HPDE6-E6E7 (cell line): ENCODE measurements around the gene PARS2.

Source experiments
- DNase-seq: peaks from one replicate; pipeline ENCODE4 v3.0.0; 2011; ENCODE audit warnings: missing footprints; ENCODE audit errors: extremely low spot score

PARS2 gene

GRCh38 chr1:54774820-54775498, 10.6 kb upstream of the PARS2 start:
- DNase-seq: no peak

- DNase-seq: no peak
These were observed 8.6 kb upstream of the PARS2 start for GRCh38 chr1:54772951-54773350.

- no peak for DNase-seq
These were observed 3.8 kb upstream of the PARS2 start for GRCh38 chr1:54768093-54768492.

- DNase-seq: no peak
These were observed 3.2 kb upstream of the PARS2 start for GRCh38 chr1:54767526-54767925.

GRCh38 chr1:54766726-54767125, 2.4 kb upstream of the PARS2 start:
- no peak for DNase-seq

GRCh38 chr1:54764922-54765561, 719 bp upstream of the PARS2 start:
- DNase-seq: no peak

- DNase-seq: no peak
These were observed 549 bp downstream of the PARS2 start for GRCh38 chr1:54763816-54764132.

DNA sequence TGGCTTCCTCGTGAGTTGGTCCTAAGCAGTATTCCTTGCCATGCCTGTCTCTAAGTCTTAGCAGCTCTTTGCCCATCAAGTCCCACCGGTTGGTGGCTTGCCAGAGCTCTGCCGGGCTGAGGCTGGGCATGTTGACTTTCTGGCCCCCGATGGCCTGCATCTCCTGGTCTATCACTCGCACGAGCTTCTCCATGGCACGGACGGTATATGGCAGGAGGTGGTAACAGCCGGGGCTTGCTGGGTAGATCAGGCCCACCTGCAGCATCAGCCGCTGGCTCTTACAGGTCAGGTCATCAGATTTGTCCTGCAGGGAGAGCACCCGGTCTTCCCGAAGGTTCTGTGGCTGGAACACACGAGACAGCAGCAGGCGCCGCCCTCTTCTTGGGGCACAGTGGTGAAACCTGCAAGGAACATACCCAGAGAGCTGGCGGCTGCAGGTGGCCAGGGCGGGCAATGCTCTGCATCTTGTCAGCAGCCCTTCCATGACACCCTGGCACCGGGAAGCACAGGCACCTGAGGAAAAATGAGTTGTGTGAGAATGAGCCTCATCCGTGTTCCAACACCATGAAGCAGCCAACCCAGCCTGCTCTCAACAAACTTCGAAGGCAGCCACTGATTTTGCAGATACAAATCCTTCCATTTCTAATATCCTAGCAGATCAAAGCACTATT, 5.5 kb downstream of the PARS2 start:
- DNase-seq: no peak

DNA sequence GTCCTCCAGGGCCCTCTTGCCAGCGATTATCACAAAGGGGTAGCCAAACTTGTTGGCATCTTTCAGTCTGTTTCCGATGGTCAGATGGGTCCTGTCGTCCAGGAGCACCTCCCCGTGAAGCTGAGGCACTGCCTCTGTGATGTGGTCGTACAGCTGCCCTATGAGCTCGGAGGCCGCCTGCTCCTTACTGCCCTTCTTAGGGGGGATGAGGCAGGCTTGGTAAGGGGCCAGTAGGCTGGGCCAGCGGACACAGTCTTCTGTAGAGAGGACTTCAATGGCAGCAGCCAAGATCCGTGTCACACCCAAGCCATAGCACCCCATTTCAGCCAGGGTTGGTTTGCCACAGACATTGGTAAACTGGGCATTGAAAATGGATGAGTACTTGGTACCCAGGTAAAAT, 6.5 kb downstream of the PARS2 start:
- DNase-seq: no peak

- DNase-seq: no peak
These were observed 9.6 kb downstream of the PARS2 start for GRCh38 chr1:54754486-54755285.

GRCh38 chr1:54754045-54754444, 10.3 kb downstream of the PARS2 start:
- DNase-seq: no peak

DNA sequence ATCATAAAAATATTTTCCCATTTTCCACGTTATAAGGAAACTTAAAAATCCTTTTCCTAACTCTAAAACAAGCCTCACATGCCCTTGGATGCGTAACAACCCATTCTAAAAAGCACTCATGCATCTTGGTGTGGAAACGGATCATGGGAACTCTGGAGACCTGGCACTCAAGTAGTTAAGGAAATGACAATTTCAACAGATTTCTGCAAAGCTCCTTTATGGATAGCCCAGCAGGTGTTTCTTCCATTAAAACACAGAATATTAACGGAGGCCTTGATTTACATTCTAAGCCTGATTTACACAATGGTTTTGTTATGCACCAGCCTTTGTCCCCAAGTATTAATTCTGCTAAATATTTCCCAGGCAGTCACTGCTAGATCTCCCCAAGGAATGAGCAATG, 12.9 kb downstream of the PARS2 start:
- DNase-seq: no peak

DNA sequence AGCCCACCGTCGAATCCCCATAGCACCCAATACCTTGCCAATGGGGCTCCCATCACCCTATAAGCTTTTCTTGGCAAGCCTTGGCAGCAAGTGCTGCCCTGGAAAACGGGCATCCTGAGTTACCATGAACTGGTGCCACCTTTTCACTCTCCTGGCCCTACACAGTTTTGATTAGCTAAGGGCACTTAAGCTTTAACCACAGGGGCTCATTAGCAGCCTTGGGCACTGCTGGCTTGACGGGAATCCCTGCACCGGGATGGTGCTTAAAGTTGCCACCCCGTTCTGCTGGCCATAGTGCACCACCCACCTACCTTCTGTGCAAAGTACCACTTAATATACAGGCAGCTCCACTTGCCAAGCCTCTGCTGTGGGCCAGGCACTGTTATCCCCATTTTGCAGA, 13.7 kb downstream of the PARS2 start:
- DNase-seq: no peak

- DNase-seq: no peak
These were observed 16.1 kb downstream of the PARS2 start for GRCh38 chr1:54748094-54748835.

GRCh38 chr1:54745864-54746263, 18.5 kb downstream of the PARS2 start:
- DNase-seq: no peak

GRCh38 chr1:54745274-54745673, 19.0 kb downstream of the PARS2 start:
- DNase-seq: no peak

GRCh38 chr1:54744696-54745095, 19.6 kb downstream of the PARS2 start:
- DNase-seq: no peak

GRCh38 chr1:54743416-54744226, 20.7 kb downstream of the PARS2 start:
- no peak for DNase-seq

- no peak for DNase-seq
These were observed 22.0 kb downstream of the PARS2 start for GRCh38 chr1:54742282-54742681.

DNA sequence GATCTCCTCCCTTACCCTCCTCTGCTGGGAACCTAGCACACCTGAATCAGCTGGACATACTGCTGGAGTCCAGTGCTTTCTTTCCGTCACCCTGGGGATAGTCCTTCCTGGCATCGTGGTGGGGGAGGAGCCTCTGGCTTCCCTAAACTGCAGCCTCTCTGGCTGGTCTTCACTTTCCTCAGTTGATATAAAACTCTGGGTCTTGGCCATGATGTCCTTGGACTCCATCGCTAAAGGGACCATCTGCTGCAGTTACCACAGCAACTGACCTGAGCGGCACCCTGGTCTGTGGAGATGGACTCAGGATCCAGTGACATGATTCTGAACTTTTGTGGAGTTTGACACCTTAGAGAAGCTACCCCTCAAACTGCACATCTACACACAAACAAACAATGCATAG, 22.8 kb downstream of the PARS2 start:
- DNase-seq: no peak

DNA sequence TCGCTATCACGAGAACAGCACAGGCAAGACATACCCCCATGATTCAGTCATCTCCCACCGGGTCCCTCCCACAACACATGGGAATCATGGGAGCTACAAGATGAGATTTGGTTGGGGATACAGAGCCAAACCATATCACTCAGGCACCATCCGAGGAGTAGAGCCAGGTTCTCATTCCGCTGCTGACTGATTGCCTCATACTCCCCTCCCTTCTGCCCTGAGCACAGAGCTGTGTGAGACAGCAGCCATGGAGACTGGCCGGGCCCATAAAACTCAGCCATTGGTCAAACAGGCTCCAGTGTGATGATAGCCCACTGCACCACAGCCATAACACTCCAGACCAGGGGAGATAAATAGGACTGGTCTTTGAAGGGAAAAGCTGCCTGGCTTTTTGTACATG, 26.1 kb downstream of the PARS2 start:
- DNase-seq: no peak
